GM12891 (cell line): ENCODE results near the gene MSI2.

ENCODE experiments used
- PAX5 ChIP-seq: IDR thresholded peaks from 2 replicates; pipeline ENCODE4 v1.6.1; 2011; ENCODE audit warnings: low read length, moderate library complexity, mild to moderate bottlenecking; ENCODE audit not compliant: insufficient read depth, severe bottlenecking
- POLR2A ChIP-seq: IDR thresholded peaks from 2 replicates; pipeline ENCODE4 v1.6.1; 2011; ENCODE audit warnings: low read depth, low read length, control low read depth
- POLR2AphosphoS5 ChIP-seq: IDR thresholded peaks from 2 replicates; pipeline ENCODE4 v1.6.1; 2011; ENCODE audit warnings: low read depth, low read length, control low read depth
- TAF1 ChIP-seq: IDR thresholded peaks from 2 replicates; pipeline ENCODE4 v1.6.1; 2011; ENCODE audit warnings: low read depth, low read length, control low read depth

- TF ChIP-seq POLR2A: no peak
- TF ChIP-seq POLR2AphosphoS5: no peak
- no peak for TF ChIP-seq TAF1
- no peak for TF ChIP-seq PAX5
Observed at GRCh38 chr17:57308543-57309186, 52.3 kb downstream of the MSI2 start.
